ENCODE results near the gene RUSF1.

The RUSF1 gene

DNA sequence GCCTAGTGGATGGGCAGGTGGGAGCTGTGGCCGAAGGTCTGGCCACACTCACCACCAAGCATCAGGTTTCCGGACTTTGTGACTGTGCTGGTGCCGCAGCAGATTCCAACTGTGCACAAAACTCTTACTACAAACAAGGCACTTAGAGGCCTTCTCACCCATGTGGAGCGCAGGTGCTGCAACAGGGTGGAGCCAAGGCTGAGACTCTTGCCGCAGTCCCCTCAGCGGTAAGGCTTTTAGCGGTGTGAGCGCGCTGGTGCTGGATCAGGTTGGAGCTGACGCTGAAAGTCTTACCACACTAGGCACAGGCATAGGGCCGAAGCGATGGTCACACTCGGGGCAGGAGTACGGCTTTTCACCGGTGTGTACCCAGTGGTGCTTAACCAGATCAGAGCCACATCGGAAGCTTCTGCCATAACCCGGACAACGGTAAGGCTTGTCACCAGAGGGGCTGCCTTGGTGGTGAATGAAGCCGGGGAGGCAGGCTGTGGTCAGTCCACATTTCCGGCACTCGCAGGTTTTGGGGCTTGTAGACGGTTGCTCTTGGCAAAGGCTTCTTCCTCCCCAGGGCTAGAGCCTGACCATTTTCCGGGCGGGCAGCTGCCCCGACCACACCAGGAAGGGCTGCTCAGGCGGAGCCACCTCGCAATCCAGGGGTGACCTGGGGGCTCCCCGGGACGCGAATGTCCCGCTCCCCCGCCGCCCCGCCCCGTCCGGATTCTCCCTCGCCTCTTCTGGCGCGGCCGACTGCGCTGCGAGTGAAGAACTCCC lies 49.9 kb downstream of the RUSF1 start:
- peak overlapping the region; percentile 94 for H3K4me3 ChIP-seq (ENCODE audit: low read depth, low read length)
- DNase-seq (ENCODE audit: low read depth), result peak; percentile 95
- TF ChIP-seq MYC (IDR thresholded peaks at IDR 0.05; ENCODE audit: low read depth, low read length) (peak; percentile 65), CTCF (IDR thresholded peaks at IDR 0.05; ENCODE audit: low read depth, low read length) (peak; percentile 20), POLR2A (IDR thresholded peaks at IDR 0.05; ENCODE audit: extremely low read depth, insufficient read length) (peak; percentile 58), MAX (IDR thresholded peaks at IDR 0.05; ENCODE audit: low read depth, low read length) (peak; percentile 72)

GRCh38 chr16:31456988-31457360 lies 51.2 kb downstream of the RUSF1 start:
- H3K4me3 ChIP-seq (ENCODE audit: low read depth, low read length), result peak overlapping the region; percentile 94
- TF ChIP-seq MYC (IDR thresholded peaks at IDR 0.05; ENCODE audit: low read depth, low read length) (no peak), MAX (IDR thresholded peaks at IDR 0.05; ENCODE audit: low read depth, low read length) (no peak), POLR2A (IDR thresholded peaks at IDR 0.05; ENCODE audit: extremely low read depth, insufficient read length) (no peak), CTCF (IDR thresholded peaks at IDR 0.05; ENCODE audit: low read depth, low read length) (no peak)
- DNase-seq (ENCODE audit: low read depth), result no peak

GRCh38 chr16:31455601-31456314 lies 52.4 kb downstream of the RUSF1 start:
- peak; percentile 64 for DNase-seq (ENCODE audit: low read depth)
- peak overlapping the region; percentile 32 for H3K4me3 ChIP-seq (ENCODE audit: low read depth, low read length)
- TF ChIP-seq MAX (IDR thresholded peaks at IDR 0.05; ENCODE audit: low read depth, low read length) (peak; percentile 41; the same call in 1 of the 2 replicates), POLR2A (IDR thresholded peaks at IDR 0.05; ENCODE audit: extremely low read depth, insufficient read length) (no peak), CTCF (IDR thresholded peaks at IDR 0.05; ENCODE audit: low read depth, low read length) (peak; percentile 62), MYC (IDR thresholded peaks at IDR 0.05; ENCODE audit: low read depth, low read length) (no peak)

GRCh38 chr16:31453255-31454204 lies 54.7 kb downstream of the RUSF1 start:
- TF ChIP-seq MYC (IDR thresholded peaks at IDR 0.05; ENCODE audit: low read depth, low read length) (no peak), POLR2A (IDR thresholded peaks at IDR 0.05; ENCODE audit: extremely low read depth, insufficient read length) (no peak), CTCF (IDR thresholded peaks at IDR 0.05; ENCODE audit: low read depth, low read length) (no peak), MAX (IDR thresholded peaks at IDR 0.05; ENCODE audit: low read depth, low read length) (no peak)
- DNase-seq (ENCODE audit: low read depth), result peak; percentile 40
- H3K4me3 ChIP-seq (ENCODE audit: low read depth, low read length), result no peak overlapping the region

DNA sequence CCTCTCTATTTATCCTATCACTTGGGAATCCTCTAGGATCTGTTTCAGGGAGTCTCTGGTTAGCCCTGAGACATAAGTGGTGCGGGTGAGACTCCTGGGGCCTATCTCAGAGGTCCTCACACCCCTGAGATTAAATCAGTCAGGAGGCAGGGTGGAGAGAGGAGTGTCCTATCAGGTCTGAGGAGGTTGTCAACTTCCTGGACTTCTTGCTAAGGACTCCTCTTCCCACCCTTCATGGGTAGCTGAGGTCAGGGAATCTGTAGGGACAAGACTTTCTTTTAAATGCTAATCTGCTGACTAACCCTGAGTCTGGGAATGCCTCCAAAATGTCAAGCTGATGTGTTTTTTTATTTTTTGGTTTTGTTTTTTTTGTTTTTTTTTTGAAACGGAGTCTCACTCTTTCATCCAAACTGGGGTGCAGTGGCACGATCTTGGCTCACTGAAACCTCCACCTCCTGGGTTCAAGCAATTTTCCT lies 55.5 kb downstream of the RUSF1 start:
- DNase-seq (ENCODE audit: low read depth), result no peak
- TF ChIP-seq POLR2A (IDR thresholded peaks at IDR 0.05; ENCODE audit: extremely low read depth, insufficient read length), result no peak
- no peak for TF ChIP-seq MAX (IDR thresholded peaks at IDR 0.05; ENCODE audit: low read depth, low read length)
- no peak for TF ChIP-seq CTCF (IDR thresholded peaks at IDR 0.05; ENCODE audit: low read depth, low read length)
- TF ChIP-seq MYC (IDR thresholded peaks at IDR 0.05; ENCODE audit: low read depth, low read length), result no peak
- no peak overlapping the region for H3K4me3 ChIP-seq (ENCODE audit: low read depth, low read length)

All from NB4 (cell line).